Spleen (tissue), 7 donors: Measurements from ENCODE around the gene SPNS2.

ENCODE experiments used
- POLR2A ChIP-seq, 3 donors: fragments of 450-650 bp; IDR thresholded peaks; one replicate each; pipeline ENCODE4 v1.5.1; 2017; ENCODE audit warnings: antibody characterized with exemption in 3 of 3, mild to moderate bottlenecking in 1 of 3
- POLR2AphosphoS5 ChIP-seq, 3 donors: sonication (generic); formaldehyde crosslinking; IDR thresholded peaks; one replicate each; pipeline ENCODE4 v1.5.1; 2017; ENCODE audit warnings: antibody characterized with exemption in 3 of 3
- TF ChIP-seq, protein P1 (sequence below), 11 experiments: fragments of 200-600 bp in 7 of 11; fragments of 450-650 bp in 4 of 11; sonication (generic) in 4 of 11; IDR thresholded peaks in 8 of 11; conservative IDR thresholded peaks in 3 of 11; 1 replicate in 7 of 11; 2 replicates in 4 of 11; pipeline versions ENCODE4 v1.4.0 to v1.8.0; 2016 to 2021; ENCODE audit warnings: antibody characterized with exemption in 11 of 11, inconsistent platforms in 4 of 11, mild to moderate bottlenecking in 1 of 11
- donor health status: DM: no; HTN: no; CAD: no; lungs with moderate emphysema.
- donor health status: DM: no; HTN: no; CAD: no.
- donor health status: DM: no; HTN: no; CAD: no.

DNA sequence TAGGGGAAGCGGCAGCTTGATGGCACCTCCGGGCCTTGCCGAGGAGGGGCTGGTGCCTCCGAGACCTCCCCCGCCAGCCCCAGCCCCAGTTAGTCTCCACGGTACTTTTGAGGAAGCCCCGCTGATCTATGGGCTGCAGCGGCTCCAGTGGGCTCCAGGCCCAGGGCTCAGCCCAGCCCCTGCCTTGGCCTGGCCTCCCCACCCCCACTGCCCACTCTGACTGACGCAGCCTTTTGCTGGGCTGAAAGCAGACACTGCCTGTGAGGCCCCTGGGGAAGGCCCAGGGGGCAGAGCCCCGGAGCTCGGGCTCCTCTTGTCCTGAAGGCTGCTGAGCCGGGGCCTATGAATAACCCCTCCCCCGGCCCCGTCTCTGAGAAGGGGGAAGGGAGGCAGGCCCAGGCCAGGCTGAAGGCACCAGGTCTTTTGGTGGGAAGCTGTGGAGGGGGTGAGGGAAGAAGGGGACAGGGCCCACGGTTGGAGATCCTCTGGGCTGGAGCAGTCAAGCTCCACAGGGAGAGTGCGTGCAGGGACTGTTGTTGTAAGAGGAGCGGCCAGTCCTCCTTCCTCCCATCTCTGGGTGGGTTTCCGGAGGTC is 78.1 kb downstream of the SPNS2 start:
- TF ChIP-seq POLR2A (IDR thresholded peaks at IDR 0.05) (no peak), POLR2AphosphoS5 (IDR thresholded peaks at IDR 0.05) (no peak)
- TF ChIP-seq, protein P1, sequence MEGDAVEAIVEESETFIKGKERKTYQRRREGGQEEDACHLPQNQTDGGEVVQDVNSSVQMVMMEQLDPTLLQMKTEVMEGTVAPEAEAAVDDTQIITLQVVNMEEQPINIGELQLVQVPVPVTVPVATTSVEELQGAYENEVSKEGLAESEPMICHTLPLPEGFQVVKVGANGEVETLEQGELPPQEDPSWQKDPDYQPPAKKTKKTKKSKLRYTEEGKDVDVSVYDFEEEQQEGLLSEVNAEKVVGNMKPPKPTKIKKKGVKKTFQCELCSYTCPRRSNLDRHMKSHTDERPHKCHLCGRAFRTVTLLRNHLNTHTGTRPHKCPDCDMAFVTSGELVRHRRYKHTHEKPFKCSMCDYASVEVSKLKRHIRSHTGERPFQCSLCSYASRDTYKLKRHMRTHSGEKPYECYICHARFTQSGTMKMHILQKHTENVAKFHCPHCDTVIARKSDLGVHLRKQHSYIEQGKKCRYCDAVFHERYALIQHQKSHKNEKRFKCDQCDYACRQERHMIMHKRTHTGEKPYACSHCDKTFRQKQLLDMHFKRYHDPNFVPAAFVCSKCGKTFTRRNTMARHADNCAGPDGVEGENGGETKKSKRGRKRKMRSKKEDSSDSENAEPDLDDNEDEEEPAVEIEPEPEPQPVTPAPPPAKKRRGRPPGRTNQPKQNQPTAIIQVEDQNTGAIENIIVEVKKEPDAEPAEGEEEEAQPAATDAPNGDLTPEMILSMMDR (IDR thresholded peaks at IDR 0.05 in 8 of 11, conservative IDR thresholded peaks at IDR 0.05 in 3 of 11): no peak
